Sigmoid colon (tissue), 4 donors: ENCODE data around the gene ABHD17C.

Source experiments
- EP300 ChIP-seq, 4 donors: sonication (generic); formaldehyde crosslinking; IDR thresholded peaks; one replicate each; pipeline ENCODE4 v1.6.1; 2017; ENCODE audit warnings: antibody characterized with exemption in 4 of 4
- POLR2A ChIP-seq, 2 donors: fragments of 450-650 bp; IDR thresholded peaks; one replicate each; pipeline ENCODE4 v1.6.1; 2016; ENCODE audit warnings: antibody characterized with exemption in 2 of 2, mild to moderate bottlenecking in 2 of 2, moderate library complexity in 2 of 2
- POLR2AphosphoS5 ChIP-seq, 4 donors: sonication (generic); formaldehyde crosslinking; IDR thresholded peaks; one replicate each; pipeline ENCODE4 v1.6.1; 2017; ENCODE audit warnings: antibody characterized with exemption in 4 of 4
- TF ChIP-seq, protein P1 (sequence below), 4 experiments: fragments of 450-650 bp in 3 of 4; fragments of 200-600 bp in 1 of 4; IDR thresholded peaks; one replicate each; pipeline ENCODE4 v1.5.1; 2016 to 2019; ENCODE audit warnings: antibody characterized with exemption in 4 of 4, mild to moderate bottlenecking in 3 of 4, moderate library complexity in 2 of 4

DNA sequence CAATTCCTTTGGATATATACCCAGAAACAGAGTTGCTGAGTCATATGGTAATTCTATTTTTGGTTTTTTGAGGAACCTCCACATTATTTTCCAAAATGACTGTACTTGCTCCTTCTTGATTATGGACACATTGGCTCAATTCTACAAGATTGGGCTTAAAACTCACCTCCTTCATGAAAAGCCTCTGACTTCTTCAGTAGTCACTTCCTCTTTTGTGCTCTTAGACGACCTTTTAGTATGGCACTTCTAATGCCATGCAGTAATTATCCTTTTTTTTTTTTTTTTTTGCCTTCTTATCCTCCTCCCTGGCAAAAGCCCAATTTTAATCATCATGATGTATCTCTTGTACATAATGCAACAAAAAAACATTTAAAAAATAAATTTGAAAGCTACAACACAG is 33.0 kb upstream of the ABHD17C start:
- TF ChIP-seq, protein P1, sequence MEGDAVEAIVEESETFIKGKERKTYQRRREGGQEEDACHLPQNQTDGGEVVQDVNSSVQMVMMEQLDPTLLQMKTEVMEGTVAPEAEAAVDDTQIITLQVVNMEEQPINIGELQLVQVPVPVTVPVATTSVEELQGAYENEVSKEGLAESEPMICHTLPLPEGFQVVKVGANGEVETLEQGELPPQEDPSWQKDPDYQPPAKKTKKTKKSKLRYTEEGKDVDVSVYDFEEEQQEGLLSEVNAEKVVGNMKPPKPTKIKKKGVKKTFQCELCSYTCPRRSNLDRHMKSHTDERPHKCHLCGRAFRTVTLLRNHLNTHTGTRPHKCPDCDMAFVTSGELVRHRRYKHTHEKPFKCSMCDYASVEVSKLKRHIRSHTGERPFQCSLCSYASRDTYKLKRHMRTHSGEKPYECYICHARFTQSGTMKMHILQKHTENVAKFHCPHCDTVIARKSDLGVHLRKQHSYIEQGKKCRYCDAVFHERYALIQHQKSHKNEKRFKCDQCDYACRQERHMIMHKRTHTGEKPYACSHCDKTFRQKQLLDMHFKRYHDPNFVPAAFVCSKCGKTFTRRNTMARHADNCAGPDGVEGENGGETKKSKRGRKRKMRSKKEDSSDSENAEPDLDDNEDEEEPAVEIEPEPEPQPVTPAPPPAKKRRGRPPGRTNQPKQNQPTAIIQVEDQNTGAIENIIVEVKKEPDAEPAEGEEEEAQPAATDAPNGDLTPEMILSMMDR (IDR thresholded peaks at IDR 0.05) = no peak
- TF ChIP-seq POLR2AphosphoS5 (IDR thresholded peaks at IDR 0.05) (no peak), POLR2A (IDR thresholded peaks at IDR 0.05) (no peak), EP300 (IDR thresholded peaks at IDR 0.05) (no peak)
